K562 (cell line): ENCODE results near the gene CYP2J2. TPM values are rescaled to one million over a fixed set of nuclear protein-coding genes. Genes with fewer than 3 reads are reported as not detected.

ENCODE experiments used
- ATAC-seq: fragments of 200-7000 bp; cut with Tn5 transposase; 3 replicates; pipeline ENCODE4 v1.9.1; 2020; ENCODE audit warnings: moderate library complexity
- BruUV-seq: library from RNA; stranded (reverse); fragments of 400-500 nt; replicated peaks from 2 replicates; lab custom pipeline; 2021; lab: Mats Ljungman, UMichigan
- CTCF ChIA-PET: fragments of 300-600 bp; formaldehyde crosslinking; extraction: SDS; loops from one replicate; lab custom pipeline; 2021; ENCODE audit warnings: low intra/inter-chr PET ratio; lab: Yijun Ruan, JAX
- POLR2A ChIA-PET: fragments of 300-600, 350-650 bp; sonication (Branson Sonifier 250); formaldehyde crosslinking; extraction: SDS; loops from one replicate; lab custom pipeline; 2021; ENCODE audit warnings: antibody characterized with exemption, inconsistent platforms; lab: Yijun Ruan, JAX
- DNase-seq, 4 experiments: peaks; one replicate each; pipeline versions ENCODE4 v3.0.0 to v3.0.0-alpha.2; 2011 to 2018; ENCODE audit warnings: low spot score in 3 of 4, mixed read lengths in 3 of 4; ENCODE audit errors: extremely low read depth in 1 of 4
- FAIRE-seq: peaks from 2 replicates; lab custom pipeline; 2011; peaks lifted over from hg19 to GRCh38; lab: Jason Lieb, UNC
- H2AFZ ChIP-seq: 2 replicates; pipeline ENCODE4 v1.6.0; 2011; ENCODE audit warnings: low read depth, low read length, control low read depth, inconsistent platforms
- H3K27ac ChIP-seq: fragments of 200-600 bp; 3 replicates; pipeline ENCODE4 v1.8.0; 2011; ENCODE audit warnings: low read depth, mild to moderate bottlenecking, control low read depth, inconsistent platforms, low read length, moderate library complexity, mixed read lengths; ENCODE audit errors: extremely low read depth
- H3K27me3 ChIP-seq, 2 experiments: fragments of 300-600 bp in 1 of 2; 2 replicates in 1 of 2; 3 replicates in 1 of 2; pipeline versions ENCODE4 v1.6.0 to v1.8.0; 2011; ENCODE audit warnings: inconsistent platforms in 2 of 2, low read length in 2 of 2, mild to moderate bottlenecking in 1 of 2, mixed read lengths in 1 of 2, moderate library complexity in 1 of 2; ENCODE audit not compliant: control insufficient read depth in 2 of 2, insufficient read depth in 2 of 2
- H3K36me3 ChIP-seq: fragments of 300-600 bp; 3 replicates; pipeline ENCODE4 v1.8.0; 2011; ENCODE audit warnings: mild to moderate bottlenecking, low read length, inconsistent platforms; ENCODE audit not compliant: control insufficient read depth, insufficient read depth
- H3K4me1 ChIP-seq, 2 experiments: fragments of 200-600 bp in 1 of 2; replicated peaks in 1 of 2; 2 replicates in 1 of 2; 3 replicates in 1 of 2; pipeline versions ENCODE4 v1.5.1 to v1.8.0; 2011; ENCODE audit warnings: inconsistent platforms in 2 of 2, low read length in 2 of 2, mild to moderate bottlenecking in 1 of 2, mixed read lengths in 1 of 2, moderate library complexity in 1 of 2; ENCODE audit not compliant: control insufficient read depth in 2 of 2, insufficient read depth in 2 of 2
- H3K4me2 ChIP-seq: 2 replicates; pipeline ENCODE4 v1.6.1; 2011; ENCODE audit warnings: low read length, control low read depth, inconsistent platforms, mixed read lengths; ENCODE audit not compliant: insufficient read depth
- H3K4me3 ChIP-seq: fragments of 200-600 bp; sonication (generic), shearing (Covaris generic); 2 replicates; pipeline ENCODE4 v1.5.1; 2016; ENCODE audit warnings: control low read depth, inconsistent platforms
- H3K79me2 ChIP-seq: fragments of 200-600 bp; 3 replicates; pipeline ENCODE4 v1.8.0; 2011; ENCODE audit warnings: low read length, inconsistent platforms; ENCODE audit not compliant: control insufficient read depth, insufficient read depth
- H3K9ac ChIP-seq, 2 experiments: 2 replicates each; pipeline versions ENCODE4 v1.6.0 to v1.6.1; 2011; ENCODE audit warnings: low read depth in 2 of 2, low read length in 2 of 2, control low read depth in 1 of 2, inconsistent platforms in 1 of 2, mild to moderate bottlenecking in 1 of 2, mixed read lengths in 1 of 2; ENCODE audit not compliant: insufficient read depth in 1 of 2
- H3K9me1 ChIP-seq: one replicate; pipeline ENCODE4 v1.6.0; 2011; ENCODE audit warnings: inconsistent platforms, mild to moderate bottlenecking, low read length, moderate library complexity; ENCODE audit not compliant: control insufficient read depth, insufficient read depth
- H3K9me3 ChIP-seq: replicated peaks from 2 replicates; pipeline ENCODE4 v1.5.1; 2011; ENCODE audit warnings: low read depth, low read length, inconsistent platforms; ENCODE audit not compliant: control insufficient read depth, insufficient read depth
- H4K20me1 ChIP-seq: replicated peaks from 2 replicates; pipeline ENCODE4 v1.6.1; 2011; ENCODE audit warnings: low read length, inconsistent platforms, mixed read lengths; ENCODE audit not compliant: control insufficient read depth, insufficient read depth
- BRF2 ChIP-seq: IDR thresholded peaks from 3 replicates; pipeline ENCODE4 v1.6.1; 2011; ENCODE audit warnings: borderline replicate concordance, mild to moderate bottlenecking; ENCODE audit not compliant: insufficient read length, insufficient read depth
- DNMT1 ChIP-seq: fragments of 450-650 bp; IDR thresholded peaks from 2 replicates; pipeline ENCODE4 v1.6.1; 2016; ENCODE audit warnings: antibody characterized with exemption, mild to moderate bottlenecking
- HMGXB4 ChIP-seq: sonication (generic); formaldehyde crosslinking; IDR thresholded peaks from 2 replicates; pipeline ENCODE4 v1.8.1; 2023; ENCODE audit warnings: mild to moderate bottlenecking, missing genetic modification reagents
- MGA ChIP-seq: fragments of 450-650 bp; IDR thresholded peaks from 2 replicates; pipeline ENCODE4 v1.6.1; 2016; ENCODE audit warnings: mild to moderate bottlenecking, moderate library complexity
- NCOA6 ChIP-seq: fragments of 450-650 bp; IDR thresholded peaks from 2 replicates; pipeline ENCODE4 v1.6.1; 2017; ENCODE audit warnings: mild to moderate bottlenecking
- PYGO2 ChIP-seq: fragments of 450-650 bp; IDR thresholded peaks from 2 replicates; pipeline ENCODE4 v1.6.1; 2016; ENCODE audit warnings: mild to moderate bottlenecking, missing genetic modification characterization, moderate library complexity, missing compliant biosample characterization
- ZNF121 ChIP-seq: sonication (generic); formaldehyde crosslinking; conservative IDR thresholded peaks from 2 replicates; pipeline ENCODE4 v1.8.0; 2022; ENCODE audit warnings: missing genetic modification reagents
- WGBS: fragments of 100-300 bp; shearing (Covaris generic); methylation state at CpG from one replicate; pipeline ENCODE4 v1.1.6; 2016; ENCODE audit warnings: low coverage, mixed read lengths; ENCODE audit not compliant: insufficient coverage; ENCODE audit errors: missing lambda C conversion rate; 5-methylcytosine and 5-hydroxymethylcytosine counted together
- in situ Hi-C: fragments of 300-500 bp; cut with MboI; formaldehyde crosslinking; loops from 4 replicates; pipeline ENCODE4 v1.15.0; 2018; ENCODE audit warnings: inconsistent platforms, mixed read lengths
- intact Hi-C: fragments of 100-400 bp; cut with micrococcal nuclease; formaldehyde crosslinking; loops from 2 replicates; pipeline ENCODE4 v1.14.2; 2022
- polyA plus RNA-seq, 8 experiments: library from polyadenylated mRNA; depleted of rRNA in 4 of 8; stranded (reverse) in 5 of 8; unstranded in 3 of 8; fragments of >200 nt; fragmentation: Nextera tagmentation in 2 of 8; fragmentation: Illumina TruSeq in 1 of 8; extraction: Ambion mirVana in 2 of 8; extraction: Trizol in 1 of 8; gene quantifications; 2 replicates each; pipeline versions ENCODE4 v1.2.1 to v1.2.3, GENCODE V29; 2011 to 2014; ENCODE audit warnings: inconsistent platforms in 1 of 8, missing spikeins in 1 of 8
- total RNA-seq, 7 experiments: library from RNA; depleted of rRNA in 6 of 7; stranded (reverse); fragments of >200 nt in 6 of 7; fragmentation: Illumina TruSeq in 2 of 7; extraction: Trizol in 2 of 7; gene quantifications; 2 replicates each; pipeline versions ENCODE4 v1.2.1 to v1.2.3, GENCODE V29; 2011 to 2021; ENCODE audit warnings: low replicate concordance in 1 of 7

Gene CYP2J2
- total and polyA plus RNA-seq, 9 of the 15 experiments (the other 6 are each of a cell fraction or from before 2014, with no cell fraction given): not detected

GRCh38 chr1:59972216-59972927, 45.8 kb upstream of the CYP2J2 start:
- no peak overlapping the region for H3K9ac ChIP-seq
- WGBS: under 1% methylated on average over 19 of the region's 20 CpGs
- DNase-seq: no peak
- no peaks in the 10 kb centered on the region for H3K9me1 ChIP-seq
- H3K27me3 ChIP-seq: peaks cover 7 to 10% of the 10 kb centered on the region in 2 experiments; a peak in 2 of 5 replicates
- no peak overlapping the region for H2AFZ ChIP-seq
- intact Hi-C loops: loop anchor here (5.0 to 10.0 kb wide), 2 partner anchors 312 to 1000 kb away; no protein-coding TSS in a partner anchor
- no peaks in the 10 kb centered on the region for H4K20me1 ChIP-seq
- ChIA-PET POLR2A (no interaction called here), CTCF (no interaction called here)
- no TSS peak for BruUV-seq
- peaks cover 3 to 4% of the 10 kb centered on the region in 2 experiments; a peak in 3 of 5 replicates for H3K4me1 ChIP-seq
- no peak overlapping the region for H3K4me3 ChIP-seq
- FAIRE-seq: no peak
- no peak overlapping the region for H3K4me2 ChIP-seq
- H3K9me3 ChIP-seq: no peaks in the 10 kb centered on the region
- in situ Hi-C loops: loop anchor here (10.0 kb wide), 1 partner anchor 1872 kb away; no protein-coding TSS in a partner anchor
- H3K79me2 ChIP-seq: no peaks in the 10 kb centered on the region
- no peaks in the 10 kb centered on the region for H3K36me3 ChIP-seq
- no peak overlapping the region for H3K27ac ChIP-seq
- ATAC-seq: no peak
- no peak for TF ChIP-seq ZNF121 (CRISPR knock-in tag)
- no peak for TF ChIP-seq HMGXB4 (CRISPR knock-in tag)
- no peak for TF ChIP-seq NCOA6
- TF ChIP-seq BRF2: no peak
- TF ChIP-seq DNMT1: no peak
- no peak for TF ChIP-seq MGA
- no peak for TF ChIP-seq PYGO2 (tag)
